Measurements from ENCODE around the gene TEF. TPM values are rescaled to one million over a fixed set of nuclear protein-coding genes. Genes with fewer than 3 reads are reported as not detected.

The TEF gene
- total and polyA plus RNA-seq, 8 donors: 6.7 to 29.1 (median 10.3) TPM

GRCh38 chr22:41358927-41359326 lies 22.8 kb upstream of the TEF start:
- no peak for DNase-seq
- TF ChIP-seq POLR2AphosphoS5 (IDR thresholded peaks at IDR 0.05) (no peak), POLR2A (IDR thresholded peaks at IDR 0.05) (no peak), CTCF (IDR thresholded peaks at IDR 0.05) (no peak), EP300 (IDR thresholded peaks at IDR 0.05) (no peak)
- 74 to 82% (median 80%) methylated on average over 12 to 17 of the region's 17 CpGs for WGBS, 5 donors
- H3K9me3 ChIP-seq: no peaks in the 10 kb centered on the region
- no peak overlapping the region for H3K27ac ChIP-seq
- H3K4me3 ChIP-seq: no peak overlapping the region
- H3K27me3 ChIP-seq: no peaks in the 10 kb centered on the region
- no peaks in the 10 kb centered on the region for H3K4me1 ChIP-seq
- peaks cover 38 to 61% (median 55%) of the 10 kb centered on the region in 4 donors for H3K36me3 ChIP-seq
- intact Hi-C loops (cut with DNase I; ENCODE audit: low total_unique reads): no loop called here

GRCh38 chr22:41359376-41359775 lies 22.4 kb upstream of the TEF start:
- Histone ChIP-seq H3K4me3 (no peak overlapping the region), H3K27ac (no peak overlapping the region), H3K36me3 (peaks cover 33 to 57% (median 51%) of the 10 kb centered on the region in 4 donors), H3K27me3 (no peaks in the 10 kb centered on the region), H3K9me3 (no peaks in the 10 kb centered on the region), H3K4me1 (peaks cover 0 to 4% (median 0%) of the 10 kb centered on the region in 4 donors)
- no peak for DNase-seq
- WGBS, 5 donors: 79 to 83% (median 83%) methylated on average over 4 of the region's 4 CpGs
- TF ChIP-seq CTCF (IDR thresholded peaks at IDR 0.05): no peak
- no peak for TF ChIP-seq POLR2A (IDR thresholded peaks at IDR 0.05)
- no peak for TF ChIP-seq POLR2AphosphoS5 (IDR thresholded peaks at IDR 0.05)
- no peak for TF ChIP-seq EP300 (IDR thresholded peaks at IDR 0.05)
- intact Hi-C loops (cut with DNase I; ENCODE audit: low total_unique reads): no loop called here

GRCh38 chr22:41360126-41360525 lies 21.6 kb upstream of the TEF start:
- no peak for TF ChIP-seq POLR2AphosphoS5 (IDR thresholded peaks at IDR 0.05)
- no peak for DNase-seq
- intact Hi-C loops (cut with DNase I; ENCODE audit: low total_unique reads): no loop called here
- H3K27me3 ChIP-seq: no peaks in the 10 kb centered on the region
- peaks cover 29 to 49% (median 43%) of the 10 kb centered on the region in 4 donors for H3K36me3 ChIP-seq
- peaks cover 0 to 7% (median 3%) of the 10 kb centered on the region in 4 donors for H3K4me1 ChIP-seq
- WGBS, 5 donors: 59 to 75% (median 63%) methylated on average over 11 of the region's 11 CpGs
- no peak overlapping the region for H3K27ac ChIP-seq
- no peak overlapping the region for H3K4me3 ChIP-seq
- no peaks in the 10 kb centered on the region for H3K9me3 ChIP-seq

- WGBS, 5 donors: 89 to 95% (median 90%) methylated on average over 13 of the region's 13 CpGs
- no peak overlapping the region for H3K27ac ChIP-seq
- H3K4me1 ChIP-seq: peaks cover 7 to 24% (median 18%) of the 10 kb centered on the region in 4 donors
- TF ChIP-seq CTCF (IDR thresholded peaks at IDR 0.05): no peak
- no peak for TF ChIP-seq EP300 (IDR thresholded peaks at IDR 0.05)
- TF ChIP-seq POLR2A (IDR thresholded peaks at IDR 0.05): no peak
- no peak for TF ChIP-seq POLR2AphosphoS5 (IDR thresholded peaks at IDR 0.05)
- no peak for DNase-seq
- intact Hi-C loops (cut with DNase I; ENCODE audit: low total_unique reads): no loop called here
- H3K27me3 ChIP-seq: no peaks in the 10 kb centered on the region
- H3K36me3 ChIP-seq: peaks cover 12 to 32% (median 26%) of the 10 kb centered on the region in 4 donors
- no peak overlapping the region for H3K4me3 ChIP-seq
- no peaks in the 10 kb centered on the region for H3K9me3 ChIP-seq
Observed at GRCh38 chr22:41361716-41362310, 19.9 kb upstream of the TEF start.

- peaks cover 15 to 32% (median 26%) of the 10 kb centered on the region in 4 donors for H3K4me1 ChIP-seq
- no peak overlapping the region for H3K4me3 ChIP-seq
- H3K27me3 ChIP-seq: no peaks in the 10 kb centered on the region
- TF ChIP-seq EP300 (IDR thresholded peaks at IDR 0.05): no peak
- TF ChIP-seq POLR2AphosphoS5 (IDR thresholded peaks at IDR 0.05): no peak
- TF ChIP-seq POLR2A (IDR thresholded peaks at IDR 0.05): no peak
- no peak for TF ChIP-seq CTCF (IDR thresholded peaks at IDR 0.05)
- H3K27ac ChIP-seq: no peak overlapping the region
- intact Hi-C loops (cut with DNase I; ENCODE audit: low total_unique reads): no loop called here
- no peaks in the 10 kb centered on the region for H3K9me3 ChIP-seq
- WGBS, 5 donors: 78 to 90% (median 88%) methylated on average over 5 of the region's 5 CpGs
- no peak for DNase-seq
- peaks cover 6 to 24% (median 18%) of the 10 kb centered on the region in 4 donors for H3K36me3 ChIP-seq
Observed at GRCh38 chr22:41362615-41363014, 19.1 kb upstream of the TEF start.
